CD4-positive, alpha-beta T cell treated with Interleukin-12 subunit alpha and Interleukin-12 subunit beta, for 1 hour (primary cell): ENCODE measurements around the gene KCNE5.
A peak's percentile ranks its signal among the peaks of the same experiment; 100 is the strongest.
"Not testable (repeated sequence)": the region's sequence is repeated elsewhere in the genome, so short reads cannot be mapped to it uniquely, and the experiment has no call there.

Experiments
- DNase-seq: peaks from one replicate; pipeline ENCODE4 v3.0.0-alpha.2; 2020

KCNE5 gene

GRCh38 chrX:109624641-109625616 lies at the start of gene KCNE5:
Gene KCNE5, minus strand, starts transcription at chrX:109625172. Its CDS starts 152 bp downstream, at chrX:109625020.
- no peak for DNase-seq

GRCh38 chrX:109672239-109672638 lies 47.3 kb upstream of the KCNE5 start:
- no peak for DNase-seq

GRCh38 chrX:109671170-109671569 lies 46.2 kb upstream of the KCNE5 start:
- DNase-seq, result not testable (repeated sequence)

GRCh38 chrX:109667986-109668385 lies 43.0 kb upstream of the KCNE5 start:
- DNase-seq, result no peak

- no peak for DNase-seq
These were observed 35.6 kb upstream of the KCNE5 start for GRCh38 chrX:109660435-109661143.

- no peak for DNase-seq
These were observed 33.4 kb upstream of the KCNE5 start for GRCh38 chrX:109658391-109658790.

- DNase-seq, result not testable (repeated sequence)
These were observed 32.4 kb upstream of the KCNE5 start for GRCh38 chrX:109657364-109657763.

- DNase-seq, result no peak
These were observed 31.8 kb upstream of the KCNE5 start for GRCh38 chrX:109656774-109657173.

GRCh38 chrX:109655502-109656201 lies 30.7 kb upstream of the KCNE5 start:
- DNase-seq, result no peak

GRCh38 chrX:109654516-109655109 lies 29.6 kb upstream of the KCNE5 start:
- no peak for DNase-seq

GRCh38 chrX:109644671-109645070 lies 19.7 kb upstream of the KCNE5 start:
- DNase-seq, result not testable (repeated sequence)

GRCh38 chrX:109643687-109644086 lies 18.7 kb upstream of the KCNE5 start:
- no peak for DNase-seq

GRCh38 chrX:109638158-109638557 lies 13.2 kb upstream of the KCNE5 start:
- no peak for DNase-seq

GRCh38 chrX:109637477-109637876 lies 12.5 kb upstream of the KCNE5 start:
- DNase-seq, result not testable (repeated sequence)

GRCh38 chrX:109635146-109635545 lies 10.2 kb upstream of the KCNE5 start:
- DNase-seq, result peak; percentile 4

- DNase-seq, result no peak
These were observed 8.0 kb upstream of the KCNE5 start for GRCh38 chrX:109632906-109633504.

GRCh38 chrX:109629310-109629709 lies 4.3 kb upstream of the KCNE5 start:
- DNase-seq, result no peak

- DNase-seq, result no peak
These were observed 1.7 kb upstream of the KCNE5 start for GRCh38 chrX:109626637-109627036.

GRCh38 chrX:109623997-109624396 lies 975 bp downstream of the KCNE5 start:
- DNase-seq, result no peak

GRCh38 chrX:109622270-109622669 lies 2.7 kb downstream of the KCNE5 start:
- no peak for DNase-seq

GRCh38 chrX:109619771-109620170 lies 5.2 kb downstream of the KCNE5 start:
- no peak for DNase-seq

GRCh38 chrX:109614951-109615350 lies 10.0 kb downstream of the KCNE5 start:
- no peak for DNase-seq
